HG03103 (cell line): ENCODE measurements around the gene NFKBIA.
"Not testable (repeated sequence)": the region's sequence is repeated elsewhere in the genome, so short reads cannot be mapped to it uniquely, and the experiment has no call there.

Experiments used
- ATAC-seq: cut with Tn5 transposase; IDR thresholded peaks from one replicate; pipeline ENCODE4 v1.9.1; 2021; ENCODE audit warnings: low read depth; ENCODE audit not compliant: unreplicated experiment

Gene NFKBIA

DNA sequence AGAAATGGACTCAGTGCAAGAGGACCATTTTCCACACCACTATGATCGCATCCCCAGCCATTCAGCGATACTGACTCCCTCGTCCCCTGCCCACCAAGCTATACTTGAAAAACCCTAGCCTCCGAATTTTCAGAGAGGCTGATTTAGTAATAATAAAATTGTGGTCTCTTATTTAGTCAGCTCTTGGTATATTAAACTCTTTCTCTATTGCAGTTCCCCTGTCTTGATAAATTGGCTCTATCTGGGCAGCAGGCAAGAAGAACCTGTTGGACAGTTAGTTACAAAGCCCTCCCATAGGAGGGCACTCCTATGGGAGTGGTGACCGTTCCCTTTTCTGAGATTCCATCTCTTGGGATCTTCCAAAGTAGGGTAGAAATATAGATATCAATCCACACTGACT, 33.6 kb downstream of the NFKBIA start:
- ATAC-seq = no peak

DNA sequence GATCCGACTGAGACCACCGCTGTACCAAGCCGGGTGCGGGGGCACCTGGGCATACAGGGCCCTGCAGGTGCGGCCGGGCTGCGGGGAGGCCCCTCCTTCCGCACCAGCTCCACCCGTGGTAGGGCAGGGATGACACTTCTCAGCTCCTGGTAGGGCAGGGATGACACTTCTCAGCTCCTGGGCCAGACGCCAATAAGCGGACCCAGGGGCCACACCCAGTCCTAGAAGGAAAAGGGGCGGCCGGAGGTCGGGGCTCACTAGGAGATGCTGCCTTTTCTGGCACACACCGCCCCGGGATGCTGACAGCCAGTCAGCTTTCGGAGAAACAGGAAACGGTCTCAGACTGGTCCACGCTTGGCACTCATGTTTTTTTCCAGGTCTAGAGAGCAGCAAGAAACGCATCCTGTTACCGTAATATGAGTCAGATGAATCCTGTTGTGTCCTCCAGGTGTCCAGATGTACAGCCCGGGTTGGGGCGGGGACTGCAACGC, 34.8 kb downstream of the NFKBIA start:
- ATAC-seq = no peak

GRCh38 chr14:35368583-35369392, 35.8 kb downstream of the NFKBIA start:
- ATAC-seq = no peak

DNA sequence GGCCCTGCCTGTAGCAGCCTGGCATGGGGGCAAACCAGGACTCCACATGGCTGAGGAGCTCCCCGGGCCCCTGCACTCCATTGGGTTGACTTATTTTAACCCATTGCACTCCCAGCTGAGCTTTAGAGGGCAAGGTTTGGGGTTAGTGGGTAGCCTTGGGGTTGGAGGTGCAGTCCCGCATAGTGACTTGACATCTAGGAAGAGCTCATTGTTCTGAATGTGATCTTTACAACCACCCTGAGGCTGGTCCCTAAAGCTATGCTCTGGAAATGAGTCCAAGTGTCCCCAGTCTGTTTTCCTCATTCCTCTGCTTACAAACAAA, 36.4 kb downstream of the NFKBIA start:
- no peak for ATAC-seq

- no peak for ATAC-seq
These were observed 37.5 kb downstream of the NFKBIA start for GRCh38 chr14:35367056-35367372.

DNA sequence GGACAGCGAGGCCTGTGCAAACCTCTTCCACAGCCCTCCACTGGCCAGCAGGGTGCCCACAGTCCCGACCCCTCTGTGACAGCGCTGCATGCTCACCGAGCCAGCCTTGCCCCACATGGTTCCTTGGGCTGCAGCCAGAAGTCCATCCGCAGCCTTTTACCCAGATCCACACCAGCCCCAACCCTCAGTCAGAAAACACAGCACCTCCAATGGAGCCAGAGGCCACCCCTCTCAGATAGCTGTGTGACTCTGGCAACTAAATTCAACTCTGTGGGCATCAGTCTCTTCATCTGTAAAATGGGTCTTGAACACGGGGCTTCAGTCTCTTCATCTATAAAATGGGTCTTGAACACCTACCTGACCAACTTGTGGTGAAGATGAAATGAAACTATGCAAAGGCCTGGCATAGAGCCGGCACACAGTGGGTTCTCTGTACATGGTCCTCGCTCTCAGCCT, 38.0 kb downstream of the NFKBIA start:
- no peak for ATAC-seq

GRCh38 chr14:35366056-35366451, 38.5 kb downstream of the NFKBIA start:
- ATAC-seq = no peak

GRCh38 chr14:35365130-35366055, 39.2 kb downstream of the NFKBIA start:
- ATAC-seq = no peak

- no peak for ATAC-seq
These were observed 41.6 kb downstream of the NFKBIA start for GRCh38 chr14:35362911-35363374.

DNA sequence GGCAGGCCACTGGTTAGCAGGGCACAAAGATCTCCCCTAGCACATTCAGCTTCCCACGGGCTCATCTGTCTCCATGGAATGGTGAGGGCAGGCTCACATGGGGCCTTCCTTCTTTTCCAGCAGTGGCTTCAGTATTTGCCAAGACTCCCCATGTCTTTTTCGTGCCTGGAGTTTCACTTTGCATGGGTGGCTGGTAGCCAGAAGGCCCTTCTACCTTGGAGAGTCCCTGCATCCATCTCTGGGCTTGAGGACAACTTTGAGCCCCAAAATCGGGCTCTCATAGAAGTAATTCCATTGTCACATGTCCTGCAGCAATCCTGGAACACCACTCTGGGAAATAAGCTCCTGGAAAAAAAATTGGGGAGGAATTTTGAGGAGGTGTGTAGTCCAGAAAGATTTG, 42.1 kb downstream of the NFKBIA start:
- ATAC-seq = no peak

- no peak for ATAC-seq
These were observed 43.4 kb downstream of the NFKBIA start for GRCh38 chr14:35361141-35361480.

- ATAC-seq = not testable (repeated sequence)
These were observed 44.9 kb downstream of the NFKBIA start for GRCh38 chr14:35359655-35360054.

DNA sequence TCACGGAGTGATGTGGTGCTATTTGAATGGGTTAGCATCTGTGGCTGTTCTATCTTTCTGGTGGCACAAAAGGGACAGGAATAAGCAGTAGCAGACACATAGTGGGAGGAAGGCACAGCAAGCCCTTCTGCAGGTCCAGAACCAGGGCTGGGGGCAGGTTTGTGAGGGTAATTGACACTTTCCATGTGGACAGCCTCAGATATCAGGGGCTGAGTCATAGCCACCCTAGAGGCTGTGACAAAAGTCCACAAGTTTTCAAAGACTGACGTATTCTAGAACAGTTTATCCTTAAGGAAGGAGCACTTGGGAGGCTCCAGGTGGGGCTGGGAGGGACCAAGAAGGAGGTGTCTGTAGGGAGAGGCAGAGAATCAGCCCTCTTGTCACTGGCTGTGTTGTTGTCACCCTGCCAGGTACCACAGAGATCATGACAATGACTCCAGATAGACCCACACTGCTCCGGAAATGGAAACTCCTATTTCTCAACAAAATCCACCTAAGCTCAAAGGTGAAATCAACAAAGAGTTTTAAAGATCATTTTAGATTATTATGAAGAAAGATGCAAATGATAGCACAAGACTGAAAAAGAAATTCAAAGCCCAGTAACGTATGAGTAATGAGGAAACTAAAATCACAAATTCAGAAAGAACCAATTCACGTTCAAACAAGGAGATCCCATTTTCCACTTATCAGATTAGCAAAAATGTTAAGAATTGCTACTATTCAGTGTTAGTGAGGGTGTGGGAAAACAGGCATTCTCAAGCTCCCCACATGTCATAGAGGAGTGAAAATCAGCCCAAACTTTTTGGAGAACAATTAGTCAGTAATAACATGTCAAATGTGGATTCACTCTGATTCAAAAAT, 48.3 kb downstream of the NFKBIA start:
- no peak for ATAC-seq

- ATAC-seq = not testable (repeated sequence)
These were observed 49.3 kb downstream of the NFKBIA start for GRCh38 chr14:35355235-35355634.

DNA sequence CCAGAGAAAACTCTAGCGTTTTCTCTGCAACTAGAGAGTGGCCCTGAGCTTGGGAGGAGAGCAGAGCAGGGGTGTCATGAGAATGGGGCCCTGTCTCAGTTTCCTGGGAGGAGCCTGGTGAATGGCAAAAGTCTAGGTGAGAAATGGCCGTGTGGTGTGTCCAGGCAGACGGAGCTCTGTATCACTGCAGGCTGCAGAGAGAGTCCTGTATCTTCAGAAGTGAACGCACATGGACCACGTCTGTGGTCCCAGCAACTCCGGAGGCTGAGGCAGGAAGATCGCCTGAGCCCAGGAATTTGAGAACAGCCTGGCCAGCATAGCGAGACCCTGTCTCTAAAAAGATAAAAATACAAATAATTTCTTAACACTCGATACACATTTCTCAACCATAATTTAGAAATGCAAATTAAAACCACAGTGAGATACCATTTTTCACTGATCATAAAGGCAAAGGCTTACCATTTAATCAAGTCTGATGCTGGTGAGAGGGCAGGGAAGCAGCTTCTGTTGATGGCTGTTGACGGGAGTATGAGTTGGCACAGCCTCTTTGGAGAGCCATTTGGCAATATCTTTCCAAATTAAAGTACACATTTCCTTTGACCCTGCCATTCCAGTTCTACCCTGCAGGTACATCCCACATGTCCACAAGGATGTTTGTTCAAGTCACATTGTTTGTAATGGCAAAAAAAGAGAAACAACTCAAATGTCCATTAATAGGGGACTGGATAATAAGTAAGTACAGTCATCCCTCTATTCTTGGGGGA, 51.0 kb downstream of the NFKBIA start:
- ATAC-seq = no peak

DNA sequence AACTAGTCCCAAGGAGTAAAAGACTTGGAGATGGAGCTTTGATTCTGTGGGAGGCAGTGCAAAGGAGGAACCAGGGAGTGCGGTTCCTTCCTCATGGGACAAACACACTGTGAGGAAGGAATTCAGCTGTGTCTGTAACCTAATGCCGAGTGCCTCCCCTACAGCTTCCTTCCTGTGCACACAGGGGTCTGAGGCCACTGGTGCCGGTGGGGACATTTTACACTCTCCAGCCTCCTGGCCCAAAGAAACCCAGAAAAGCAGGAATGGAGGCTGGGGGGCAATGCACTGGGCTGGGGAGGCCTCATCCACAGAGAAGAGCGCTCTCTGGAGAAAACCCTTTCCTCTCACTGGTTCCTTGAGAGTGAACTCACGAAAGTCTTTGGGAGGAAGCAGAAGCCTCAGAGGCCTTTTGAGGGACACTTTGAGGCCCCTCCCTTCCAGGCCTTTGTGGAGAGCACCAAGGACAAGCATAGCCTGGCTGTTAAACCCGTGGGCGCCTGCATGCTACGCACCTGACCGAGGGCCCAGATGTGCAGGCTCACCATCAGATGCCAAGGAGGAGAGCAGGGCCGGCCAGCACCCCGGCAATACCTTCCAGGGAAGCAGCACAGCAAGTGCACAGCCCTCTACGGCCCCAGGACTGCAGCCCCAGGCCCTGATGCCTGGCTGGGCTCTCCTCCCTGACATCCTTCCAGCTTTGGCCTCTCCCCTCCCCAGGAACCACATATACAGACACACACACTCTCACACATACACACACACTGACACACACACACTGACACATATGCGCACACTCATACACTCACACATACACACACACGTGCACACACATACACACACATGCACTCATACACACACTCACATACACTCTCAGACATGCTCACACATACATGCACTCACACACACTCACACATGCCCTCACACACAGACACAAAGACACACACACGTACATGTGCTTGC, 52.0 kb downstream of the NFKBIA start:
- no peak for ATAC-seq

DNA sequence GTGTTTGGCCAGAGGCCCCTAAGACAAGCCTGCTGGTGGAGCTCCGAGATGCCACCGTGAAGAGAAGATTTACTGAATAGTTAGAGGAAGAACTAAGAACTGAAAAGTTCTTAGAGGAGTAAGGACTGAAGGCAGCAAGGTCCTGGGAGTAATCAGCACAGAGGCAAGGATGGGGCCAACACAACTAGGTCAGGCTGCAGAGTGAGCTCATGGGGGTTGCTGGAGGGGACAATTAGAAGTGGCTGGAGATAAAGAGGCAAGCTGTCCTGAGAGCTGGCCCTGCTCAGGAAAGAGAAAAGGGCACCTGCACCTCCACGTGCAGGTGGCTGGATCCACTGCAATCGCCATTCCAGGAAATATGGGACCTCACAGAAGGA, 52.7 kb downstream of the NFKBIA start:
- ATAC-seq = no peak
